K562 (cell line): ENCODE measurements around the gene OMP. TPM values are rescaled to one million over a fixed set of nuclear protein-coding genes. Genes with fewer than 3 reads are reported as not detected.

Source experiments
- ATAC-seq: fragments of 200-7000 bp; cut with Tn5 transposase; 3 replicates; pipeline ENCODE4 v1.9.1; 2020; ENCODE audit warnings: moderate library complexity
- BruUV-seq: library from RNA; stranded (reverse); fragments of 400-500 nt; replicated peaks from 2 replicates; lab custom pipeline; 2021; lab: Mats Ljungman, UMichigan
- CTCF ChIA-PET: fragments of 300-600 bp; formaldehyde crosslinking; extraction: SDS; loops from one replicate; lab custom pipeline; 2021; ENCODE audit warnings: low intra/inter-chr PET ratio; lab: Yijun Ruan, JAX
- POLR2A ChIA-PET: fragments of 300-600, 350-650 bp; sonication (Branson Sonifier 250); formaldehyde crosslinking; extraction: SDS; loops from one replicate; lab custom pipeline; 2021; ENCODE audit warnings: antibody characterized with exemption, inconsistent platforms; lab: Yijun Ruan, JAX
- DNase-seq, 4 experiments: peaks; one replicate each; pipeline versions ENCODE4 v3.0.0 to v3.0.0-alpha.2; 2011 to 2018; ENCODE audit warnings: low spot score in 3 of 4, mixed read lengths in 3 of 4; ENCODE audit errors: extremely low read depth in 1 of 4
- FAIRE-seq: peaks from 2 replicates; lab custom pipeline; 2011; peaks lifted over from hg19 to GRCh38; lab: Jason Lieb, UNC
- H2AFZ ChIP-seq: 2 replicates; pipeline ENCODE4 v1.6.0; 2011; ENCODE audit warnings: low read depth, low read length, control low read depth, inconsistent platforms
- H3K27ac ChIP-seq: fragments of 200-600 bp; 3 replicates; pipeline ENCODE4 v1.8.0; 2011; ENCODE audit warnings: low read depth, mild to moderate bottlenecking, control low read depth, inconsistent platforms, low read length, moderate library complexity, mixed read lengths; ENCODE audit errors: extremely low read depth
- H3K27me3 ChIP-seq, 2 experiments: fragments of 300-600 bp in 1 of 2; 2 replicates in 1 of 2; 3 replicates in 1 of 2; pipeline versions ENCODE4 v1.6.0 to v1.8.0; 2011; ENCODE audit warnings: inconsistent platforms in 2 of 2, low read length in 2 of 2, mild to moderate bottlenecking in 1 of 2, mixed read lengths in 1 of 2, moderate library complexity in 1 of 2; ENCODE audit not compliant: control insufficient read depth in 2 of 2, insufficient read depth in 2 of 2
- H3K36me3 ChIP-seq: fragments of 300-600 bp; 3 replicates; pipeline ENCODE4 v1.8.0; 2011; ENCODE audit warnings: mild to moderate bottlenecking, low read length, inconsistent platforms; ENCODE audit not compliant: control insufficient read depth, insufficient read depth
- H3K4me1 ChIP-seq, 2 experiments: fragments of 200-600 bp in 1 of 2; replicated peaks in 1 of 2; 2 replicates in 1 of 2; 3 replicates in 1 of 2; pipeline versions ENCODE4 v1.5.1 to v1.8.0; 2011; ENCODE audit warnings: inconsistent platforms in 2 of 2, low read length in 2 of 2, mild to moderate bottlenecking in 1 of 2, mixed read lengths in 1 of 2, moderate library complexity in 1 of 2; ENCODE audit not compliant: control insufficient read depth in 2 of 2, insufficient read depth in 2 of 2
- H3K4me2 ChIP-seq: 2 replicates; pipeline ENCODE4 v1.6.1; 2011; ENCODE audit warnings: low read length, control low read depth, inconsistent platforms, mixed read lengths; ENCODE audit not compliant: insufficient read depth
- H3K4me3 ChIP-seq: fragments of 200-600 bp; sonication (generic), shearing (Covaris generic); 2 replicates; pipeline ENCODE4 v1.5.1; 2016; ENCODE audit warnings: control low read depth, inconsistent platforms
- H3K79me2 ChIP-seq: fragments of 200-600 bp; 3 replicates; pipeline ENCODE4 v1.8.0; 2011; ENCODE audit warnings: low read length, inconsistent platforms; ENCODE audit not compliant: control insufficient read depth, insufficient read depth
- H3K9ac ChIP-seq, 2 experiments: 2 replicates each; pipeline versions ENCODE4 v1.6.0 to v1.6.1; 2011; ENCODE audit warnings: low read depth in 2 of 2, low read length in 2 of 2, control low read depth in 1 of 2, inconsistent platforms in 1 of 2, mild to moderate bottlenecking in 1 of 2, mixed read lengths in 1 of 2; ENCODE audit not compliant: insufficient read depth in 1 of 2
- H3K9me1 ChIP-seq: one replicate; pipeline ENCODE4 v1.6.0; 2011; ENCODE audit warnings: inconsistent platforms, mild to moderate bottlenecking, low read length, moderate library complexity; ENCODE audit not compliant: control insufficient read depth, insufficient read depth
- H3K9me3 ChIP-seq: replicated peaks from 2 replicates; pipeline ENCODE4 v1.5.1; 2011; ENCODE audit warnings: low read depth, low read length, inconsistent platforms; ENCODE audit not compliant: control insufficient read depth, insufficient read depth
- H4K20me1 ChIP-seq: replicated peaks from 2 replicates; pipeline ENCODE4 v1.6.1; 2011; ENCODE audit warnings: low read length, inconsistent platforms, mixed read lengths; ENCODE audit not compliant: control insufficient read depth, insufficient read depth
- DMBX1 ChIP-seq: fragments of 250-450 bp; sonication (Bioruptor Pico); IDR thresholded peaks from 2 replicates; pipeline ENCODE4 v1.8.0; 2022; ENCODE audit warnings: inconsistent platforms, mild to moderate bottlenecking, moderate library complexity, borderline replicate concordance
- E2F6 ChIP-seq, 2 experiments: IDR thresholded peaks; 2 replicates each; pipeline ENCODE4 v1.6.1; 2011; ENCODE audit warnings: borderline replicate concordance in 1 of 2, control low read depth in 1 of 2, low read depth in 1 of 2, low read length in 1 of 2, mild to moderate bottlenecking in 1 of 2, mixed read lengths in 1 of 2, moderate library complexity in 1 of 2; ENCODE audit not compliant: insufficient read depth in 1 of 2, insufficient read length in 1 of 2, poor library complexity in 1 of 2, severe bottlenecking in 1 of 2; ENCODE audit errors: extremely low read depth in 1 of 2
- FOSL1 ChIP-seq: fragments of 200-800 bp; sonication (Bioruptor generic); conservative IDR thresholded peaks from 2 replicates; pipeline ENCODE4 v1.6.1; 2016; ENCODE audit warnings: missing genetic modification characterization, missing compliant biosample characterization
- NFIC ChIP-seq: fragments of 450-650 bp; IDR thresholded peaks from 2 replicates; pipeline ENCODE4 v1.6.1; 2017; ENCODE audit warnings: mild to moderate bottlenecking, inconsistent platforms
- PYGO2 ChIP-seq: fragments of 450-650 bp; IDR thresholded peaks from 2 replicates; pipeline ENCODE4 v1.6.1; 2016; ENCODE audit warnings: mild to moderate bottlenecking, missing genetic modification characterization, moderate library complexity, missing compliant biosample characterization
- WGBS: fragments of 100-300 bp; shearing (Covaris generic); methylation state at CpG from one replicate; pipeline ENCODE4 v1.1.6; 2016; ENCODE audit warnings: low coverage, mixed read lengths; ENCODE audit not compliant: insufficient coverage; ENCODE audit errors: missing lambda C conversion rate; 5-methylcytosine and 5-hydroxymethylcytosine counted together
- in situ Hi-C: fragments of 300-500 bp; cut with MboI; formaldehyde crosslinking; loops from 4 replicates; pipeline ENCODE4 v1.15.0; 2018; ENCODE audit warnings: inconsistent platforms, mixed read lengths
- intact Hi-C: fragments of 100-400 bp; cut with micrococcal nuclease; formaldehyde crosslinking; loops from 2 replicates; pipeline ENCODE4 v1.14.2; 2022
- polyA plus RNA-seq, 8 experiments: library from polyadenylated mRNA; depleted of rRNA in 4 of 8; stranded (reverse) in 5 of 8; unstranded in 3 of 8; fragments of >200 nt; fragmentation: Nextera tagmentation in 2 of 8; fragmentation: Illumina TruSeq in 1 of 8; extraction: Ambion mirVana in 2 of 8; extraction: Trizol in 1 of 8; gene quantifications; 2 replicates each; pipeline versions ENCODE4 v1.2.1 to v1.2.3, GENCODE V29; 2011 to 2014; ENCODE audit warnings: inconsistent platforms in 1 of 8, missing spikeins in 1 of 8
- total RNA-seq, 7 experiments: library from RNA; depleted of rRNA in 6 of 7; stranded (reverse); fragments of >200 nt in 6 of 7; fragmentation: Illumina TruSeq in 2 of 7; extraction: Trizol in 2 of 7; gene quantifications; 2 replicates each; pipeline versions ENCODE4 v1.2.1 to v1.2.3, GENCODE V29; 2011 to 2021; ENCODE audit warnings: low replicate concordance in 1 of 7

Gene OMP
- total and polyA plus RNA-seq, 9 of the 15 experiments (the other 6 are each of a cell fraction or from before 2014, with no cell fraction given): not detected

- Histone ChIP-seq H3K36me3 (no peaks in the 10 kb centered on the region), H3K4me1 (peaks cover 0 to 15% of the 10 kb centered on the region in 2 experiments; a peak in 2 of 5 replicates), H3K9ac (no peak overlapping the region; a peak in 1 of 4 replicates), H3K9me1 (peaks cover 3% of the 10 kb centered on the region), H3K27me3 (peaks cover 21 to 82% of the 10 kb centered on the region in 2 experiments; a peak in 4 of 5 replicates), H3K4me2 (no peak overlapping the region), H3K4me3 (no peak overlapping the region), H2AFZ (no peak overlapping the region), H3K79me2 (no peaks in the 10 kb centered on the region), H4K20me1 (0 out of 2 replicates have a peak, but pooled peaks cover 6% of the 10 kb centered on the region), H3K9me3 (no peaks in the 10 kb centered on the region), H3K27ac (no peak overlapping the region)
- in situ Hi-C loops (loop anchor here (10.0 kb wide), 1 partner anchor 383 kb away; no protein-coding TSS in a partner anchor), intact Hi-C loops (no loop called here)
- BruUV-seq: no TSS peak
- TF ChIP-seq FOSL1 (tag): 0 out of 2 replicates have a peak, but pooled peaks have one; percentile 34
- TF ChIP-seq DMBX1 (CRISPR knock-in tag): no peak
- peak; percentile 46 for TF ChIP-seq NFIC
- no peak for TF ChIP-seq PYGO2 (tag)
- TF ChIP-seq E2F6 (IDR thresholded peaks at IDR 0.05; ENCODE audit: borderline replicate concordance in 1 of 2, extremely low read depth in 1 of 2, insufficient read depth in 1 of 2, insufficient read length in 1 of 2, low read depth in 1 of 2, low read length in 1 of 2, poor library complexity in 1 of 2, severe bottlenecking in 1 of 2): no peak
- no peak for ATAC-seq
- ChIA-PET CTCF (no interaction called here), POLR2A (no interaction called here)
- FAIRE-seq: no peak
- WGBS: 4% methylated on average over 3 of the region's 3 CpGs
- DNase-seq: no peak
Observed at GRCh38 chr11:77107950-77108349, 5.3 kb downstream of the OMP start.
